Measurements from ENCODE around the gene INIP. TPM values are rescaled to one million over a fixed set of nuclear protein-coding genes. Genes with fewer than 3 reads are reported as not detected.
"Not testable (repeated sequence)": the region's sequence is repeated elsewhere in the genome, so short reads cannot be mapped to it uniquely, and the experiment has no call there.

Gene INIP
- total RNA-seq, 4 donors from 2014 or later, result 11.6 to 14.2 (median 13.0) TPM

DNA sequence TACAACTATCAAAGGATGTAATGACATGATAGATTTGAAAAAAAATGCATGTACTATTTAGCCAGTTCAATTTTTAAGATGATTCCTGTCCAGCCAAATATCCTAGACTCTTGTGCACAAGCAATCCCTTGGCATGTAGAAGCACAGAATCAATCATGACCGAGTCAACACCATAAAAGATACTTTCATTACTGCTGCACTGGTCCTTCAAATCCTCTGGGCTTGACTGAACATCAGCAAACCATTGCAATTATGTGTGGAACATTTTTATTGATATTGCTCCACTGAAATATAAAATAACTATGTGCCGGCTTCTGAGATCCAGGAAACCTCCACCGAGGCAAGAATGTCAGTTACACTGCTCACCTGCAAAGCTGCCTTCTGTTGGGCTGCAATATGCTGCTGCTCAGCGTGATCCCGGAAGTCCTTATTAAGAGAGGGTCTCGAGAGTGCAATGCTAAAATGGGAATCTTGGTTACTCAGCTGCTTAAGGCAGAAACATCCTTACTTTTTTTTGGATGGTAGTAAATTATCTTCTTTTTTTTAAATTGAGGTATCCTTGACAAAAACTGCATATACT is 28.7 kb downstream of the INIP start:
- Histone ChIP-seq H3K36me3 (peaks cover 0 to 92% of the 10 kb centered on the region in 2 donors), H3K27me3 (no peaks in the 10 kb centered on the region), H3K27ac (no peak overlapping the region), H3K4me1 (no peaks in the 10 kb centered on the region), H3K4me3 (no peak overlapping the region), H3K9me3 (no peaks in the 10 kb centered on the region)
- TF ChIP-seq, protein P1, sequence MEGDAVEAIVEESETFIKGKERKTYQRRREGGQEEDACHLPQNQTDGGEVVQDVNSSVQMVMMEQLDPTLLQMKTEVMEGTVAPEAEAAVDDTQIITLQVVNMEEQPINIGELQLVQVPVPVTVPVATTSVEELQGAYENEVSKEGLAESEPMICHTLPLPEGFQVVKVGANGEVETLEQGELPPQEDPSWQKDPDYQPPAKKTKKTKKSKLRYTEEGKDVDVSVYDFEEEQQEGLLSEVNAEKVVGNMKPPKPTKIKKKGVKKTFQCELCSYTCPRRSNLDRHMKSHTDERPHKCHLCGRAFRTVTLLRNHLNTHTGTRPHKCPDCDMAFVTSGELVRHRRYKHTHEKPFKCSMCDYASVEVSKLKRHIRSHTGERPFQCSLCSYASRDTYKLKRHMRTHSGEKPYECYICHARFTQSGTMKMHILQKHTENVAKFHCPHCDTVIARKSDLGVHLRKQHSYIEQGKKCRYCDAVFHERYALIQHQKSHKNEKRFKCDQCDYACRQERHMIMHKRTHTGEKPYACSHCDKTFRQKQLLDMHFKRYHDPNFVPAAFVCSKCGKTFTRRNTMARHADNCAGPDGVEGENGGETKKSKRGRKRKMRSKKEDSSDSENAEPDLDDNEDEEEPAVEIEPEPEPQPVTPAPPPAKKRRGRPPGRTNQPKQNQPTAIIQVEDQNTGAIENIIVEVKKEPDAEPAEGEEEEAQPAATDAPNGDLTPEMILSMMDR (IDR thresholded peaks at IDR 0.05), result no peak
- no peak for TF ChIP-seq EP300 (IDR thresholded peaks at IDR 0.05)
- TF ChIP-seq POLR2A (IDR thresholded peaks at IDR 0.05), result no peak
- TF ChIP-seq POLR2AphosphoS5 (IDR thresholded peaks at IDR 0.05), result no peak
- ATAC-seq, result no peak
- WGBS, 2 donors (ENCODE audit: low coverage in 1 of 2), result 84 to 88% methylated on average over 5 to 6 of the region's 6 CpGs

DNA sequence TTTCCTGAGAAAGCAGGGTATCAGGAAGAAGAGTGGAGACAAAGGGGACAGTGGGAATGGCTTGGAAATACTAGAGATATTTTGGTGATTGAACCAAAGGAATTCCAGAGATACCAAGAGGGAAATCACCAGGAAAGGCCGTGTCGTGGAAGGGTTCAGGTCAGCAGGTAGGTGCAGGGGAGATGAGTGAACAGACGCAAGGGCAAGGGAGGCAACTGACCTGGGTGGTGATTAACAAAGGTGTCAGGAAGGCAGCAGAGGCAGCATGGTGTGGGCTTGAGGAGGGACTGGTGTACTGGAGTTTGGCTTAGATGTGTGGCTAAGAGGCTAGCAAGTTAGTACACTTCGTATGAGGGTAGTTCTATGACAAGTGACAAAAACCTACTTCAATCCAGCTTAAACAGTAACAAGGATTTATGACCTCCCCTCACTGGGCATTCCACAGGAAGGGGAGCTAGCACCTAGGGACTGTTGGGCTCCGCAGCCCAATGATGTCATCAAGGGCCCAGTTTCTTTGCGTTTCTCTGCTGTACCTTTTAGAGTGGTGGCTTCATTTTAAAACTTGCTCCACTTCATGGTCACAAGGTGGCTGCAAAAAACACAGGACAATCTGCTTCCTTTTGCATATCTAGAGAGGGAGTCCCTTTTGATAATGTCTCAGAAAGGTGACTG is 37.0 kb downstream of the INIP start:
- 78 to 79% methylated on average over 5 to 6 of the region's 6 CpGs for WGBS, 2 donors (ENCODE audit: low coverage in 1 of 2)
- H3K27ac ChIP-seq, result no peak overlapping the region
- no peak for ATAC-seq
- no peak for TF ChIP-seq POLR2A (IDR thresholded peaks at IDR 0.05)
- no peak for TF ChIP-seq EP300 (IDR thresholded peaks at IDR 0.05)
- TF ChIP-seq POLR2AphosphoS5 (IDR thresholded peaks at IDR 0.05), result no peak
- TF ChIP-seq, protein P1 (IDR thresholded peaks at IDR 0.05), result no peak
- H3K27me3 ChIP-seq, result no peaks in the 10 kb centered on the region
- H3K4me3 ChIP-seq, result no peak overlapping the region
- H3K36me3 ChIP-seq, result peaks cover 0 to 13% of the 10 kb centered on the region in 2 donors
- peaks cover 0 to 30% (median 0%) of the 10 kb centered on the region in 3 donors for H3K9me3 ChIP-seq
- H3K4me1 ChIP-seq, result no peaks in the 10 kb centered on the region

DNA sequence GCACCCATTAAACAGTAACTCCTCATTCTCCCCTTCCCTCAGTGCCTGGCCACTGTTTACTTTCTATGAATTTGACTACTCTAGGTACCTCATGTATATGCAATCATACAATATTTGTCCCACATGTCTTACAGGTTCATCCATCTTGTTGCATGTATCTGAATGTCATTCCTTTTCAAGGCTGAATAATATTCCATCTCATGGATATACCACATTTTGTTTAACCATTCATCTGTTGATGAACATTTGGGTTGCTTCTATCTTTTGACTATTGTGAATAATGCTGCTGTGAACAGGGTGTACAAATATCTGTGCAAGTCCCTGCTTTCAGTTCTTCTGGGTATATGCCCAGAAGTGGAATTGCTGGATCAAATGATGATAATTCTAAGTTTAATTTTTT is 40.9 kb downstream of the INIP start:
- Histone ChIP-seq H3K27me3 (no peaks in the 10 kb centered on the region), H3K4me3 (no peak overlapping the region), H3K9me3 (peaks cover 0 to 30% (median 0%) of the 10 kb centered on the region in 3 donors), H3K4me1 (no peaks in the 10 kb centered on the region), H3K36me3 (no peaks in the 10 kb centered on the region), H3K27ac (no peak overlapping the region)
- TF ChIP-seq, protein P1 (IDR thresholded peaks at IDR 0.05), result no peak
- TF ChIP-seq POLR2AphosphoS5 (IDR thresholded peaks at IDR 0.05), result no peak
- TF ChIP-seq EP300 (IDR thresholded peaks at IDR 0.05), result no peak
- TF ChIP-seq POLR2A (IDR thresholded peaks at IDR 0.05), result no peak
- ATAC-seq, result no peak

DNA sequence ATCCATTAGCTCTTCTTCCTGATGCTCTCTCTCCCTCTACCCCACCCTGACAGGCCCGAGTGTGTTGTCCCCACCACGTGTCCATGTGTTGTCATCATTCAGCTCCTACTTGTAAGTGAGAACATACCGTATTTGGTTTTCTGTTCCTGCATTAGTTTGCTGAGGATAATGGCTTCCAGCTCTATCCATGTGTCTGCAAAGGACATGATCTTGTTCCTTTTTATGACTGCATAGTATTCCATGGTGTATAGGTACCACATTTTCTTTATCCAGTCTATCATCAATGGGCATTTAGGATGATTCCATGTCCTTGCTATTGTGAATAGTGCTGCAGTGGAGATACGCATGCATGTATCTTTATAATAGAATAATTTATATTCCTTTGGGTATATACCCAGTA is 44.7 kb downstream of the INIP start:
- WGBS, 2 donors (ENCODE audit: low coverage in 1 of 2), result 96 to 100% methylated on average over 4 of the region's 4 CpGs

DNA sequence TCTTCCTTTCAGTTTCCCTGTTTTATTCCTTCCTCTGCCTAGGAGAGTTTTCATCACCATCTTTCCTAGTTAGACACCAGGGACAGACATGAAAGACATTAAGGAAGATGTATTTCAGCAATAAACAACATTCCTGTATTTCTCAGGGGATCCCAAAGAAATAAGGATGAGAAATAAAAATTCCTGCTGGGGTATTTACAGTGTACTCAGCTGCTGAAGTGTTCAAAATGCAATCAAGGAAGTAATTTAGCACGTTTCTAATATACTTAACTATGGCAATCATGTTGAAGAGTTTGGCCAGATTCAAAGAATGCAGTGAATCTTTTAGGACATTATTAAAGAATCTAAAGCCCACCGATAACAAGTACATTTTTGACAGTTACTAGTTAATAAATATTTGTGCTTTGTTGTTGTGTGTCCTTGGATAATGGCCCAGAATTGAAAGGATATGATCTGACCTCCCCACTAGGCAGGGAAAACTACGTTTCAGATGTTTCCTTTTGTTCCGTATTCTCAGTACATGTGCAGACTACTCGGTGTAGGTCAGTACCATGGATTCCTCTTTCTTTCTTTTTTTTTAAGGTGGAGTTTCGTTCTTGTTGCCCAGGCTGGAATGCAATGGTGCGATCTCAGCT is 46.8 kb downstream of the INIP start:
- Histone ChIP-seq H3K4me3 (no peak overlapping the region), H3K27ac (no peak overlapping the region), H3K27me3 (no peaks in the 10 kb centered on the region), H3K9me3 (no peaks in the 10 kb centered on the region), H3K4me1 (no peaks in the 10 kb centered on the region), H3K36me3 (no peaks in the 10 kb centered on the region)
- no peak for ATAC-seq
- TF ChIP-seq, protein P1 (IDR thresholded peaks at IDR 0.05), result no peak
- TF ChIP-seq POLR2AphosphoS5 (IDR thresholded peaks at IDR 0.05) (no peak), POLR2A (IDR thresholded peaks at IDR 0.05) (no peak), EP300 (IDR thresholded peaks at IDR 0.05) (no peak)
- WGBS, 2 donors (ENCODE audit: low coverage in 1 of 2), result 57 to 76% methylated on average over 7 of the region's 7 CpGs

More for the DNA sequence above, 44.7 kb downstream of the INIP start:
- not testable (repeated sequence) for H3K36me3 ChIP-seq, H3K4me1 ChIP-seq, ATAC-seq, H3K4me3 ChIP-seq, H3K27ac ChIP-seq, H3K27me3 ChIP-seq
- peaks cover 0 to 19% (median 0%) of the 10 kb centered on the region in 3 donors for H3K9me3 ChIP-seq

All from gastroesophageal sphincter (tissue), 4 donors.